ENCODE measurements around the gene CDX2.

- TF ChIP-seq, protein P1, sequence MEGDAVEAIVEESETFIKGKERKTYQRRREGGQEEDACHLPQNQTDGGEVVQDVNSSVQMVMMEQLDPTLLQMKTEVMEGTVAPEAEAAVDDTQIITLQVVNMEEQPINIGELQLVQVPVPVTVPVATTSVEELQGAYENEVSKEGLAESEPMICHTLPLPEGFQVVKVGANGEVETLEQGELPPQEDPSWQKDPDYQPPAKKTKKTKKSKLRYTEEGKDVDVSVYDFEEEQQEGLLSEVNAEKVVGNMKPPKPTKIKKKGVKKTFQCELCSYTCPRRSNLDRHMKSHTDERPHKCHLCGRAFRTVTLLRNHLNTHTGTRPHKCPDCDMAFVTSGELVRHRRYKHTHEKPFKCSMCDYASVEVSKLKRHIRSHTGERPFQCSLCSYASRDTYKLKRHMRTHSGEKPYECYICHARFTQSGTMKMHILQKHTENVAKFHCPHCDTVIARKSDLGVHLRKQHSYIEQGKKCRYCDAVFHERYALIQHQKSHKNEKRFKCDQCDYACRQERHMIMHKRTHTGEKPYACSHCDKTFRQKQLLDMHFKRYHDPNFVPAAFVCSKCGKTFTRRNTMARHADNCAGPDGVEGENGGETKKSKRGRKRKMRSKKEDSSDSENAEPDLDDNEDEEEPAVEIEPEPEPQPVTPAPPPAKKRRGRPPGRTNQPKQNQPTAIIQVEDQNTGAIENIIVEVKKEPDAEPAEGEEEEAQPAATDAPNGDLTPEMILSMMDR (conservative IDR thresholded peaks at IDR 0.05; ENCODE audit: low read depth, low read length), result no peak
- no peak for TF ChIP-seq EZH2 (IDR thresholded peaks at IDR 0.05; ENCODE audit: borderline replicate concordance, low read depth, low read length, poor library complexity, severe bottlenecking)
Measured at GRCh38 chr13:27963491-27963890, 5.6 kb downstream of the CDX2 start.

Measured in A673 (cell line).